Psoas muscle (tissue), 8 donors: ENCODE measurements around the gene ACTN4. TPM values are rescaled to one million over a fixed set of nuclear protein-coding genes. Genes with fewer than 3 reads are reported as not detected.

Source experiments
- ATAC-seq, 4 donors: fragments of 200-7000 bp; cut with Tn5 transposase; one replicate each; pipeline ENCODE4 v1.9.1; 2020; ENCODE audit warnings: moderate library complexity in 3 of 4, mild to moderate bottlenecking in 2 of 4
- DNase-seq, 2 donors: peaks; one replicate each; pipeline ENCODE4 v3.0.0-alpha.2; 2020
- H3K27ac ChIP-seq: fragments of 200-600 bp; one replicate; pipeline ENCODE4 v1.8.0; 2022
- H3K27me3 ChIP-seq, 3 donors: fragments of 200-600 bp in 1 of 3; one replicate each; pipeline versions ENCODE4 v1.6.1 to v1.8.0; 2013 to 2022; ENCODE audit warnings: low read length in 2 of 3, mild to moderate bottlenecking in 2 of 3, moderate library complexity in 1 of 3; ENCODE audit not compliant: insufficient read depth in 3 of 3
- H3K36me3 ChIP-seq, 2 donors: fragments of 200-600 bp in 1 of 2; one replicate each; pipeline versions ENCODE4 v1.6.1 to v1.8.0; 2013 to 2022; ENCODE audit warnings: low read depth in 1 of 2, mild to moderate bottlenecking in 1 of 2, moderate library complexity in 1 of 2; ENCODE audit not compliant: insufficient read depth in 1 of 2
- H3K4me1 ChIP-seq: fragments of 200-600 bp; one replicate; pipeline ENCODE4 v1.8.0; 2022
- H3K4me3 ChIP-seq: fragments of 200-600 bp; one replicate; pipeline ENCODE4 v1.8.0; 2022; ENCODE audit warnings: mild to moderate bottlenecking
- H3K9me3 ChIP-seq: fragments of 200-600 bp; one replicate; pipeline ENCODE4 v1.8.0; 2022
- WGBS, 3 donors: extraction: QIAGEN DNeasy Blood & Tissue Kit; methylation state at CpG; one replicate each; pipeline versions ENCODE4 v1.1.6 to v1.1.7; 2013; 5-methylcytosine and 5-hydroxymethylcytosine counted together
- intact Hi-C, 2 donors: fragments of 100-400 bp; cut with DNase I; formaldehyde crosslinking; loops; one replicate each; pipeline versions ENCODE4 v1.11.0 to v1.14.2; 2022
- polyA plus RNA-seq, 3 donors: library from polyadenylated mRNA; stranded (reverse); fragments of 200-250 nt; gene quantifications; one replicate each; pipeline ENCODE4 v1.2.3, GENCODE V29; 2013
- total RNA-seq, 4 donors: library from RNA; stranded (reverse); fragmentation: NEBNext Ultra II Directional in 2 of 4; extraction: Animal tissue kit (Norgen Biotek cat#: 25700) in 2 of 4; gene quantifications; one replicate each; pipeline versions ENCODE4 v1.2.1 to v1.2.4, GENCODE V29; 2021 to 2023
- TF ChIP-seq, protein P1 (sequence below): fragments of 200-600 bp; IDR thresholded peaks from one replicate; pipeline ENCODE4 v1.8.0; 2022; ENCODE audit warnings: antibody characterized with exemption
- donor health status: healthy with polysubstance abuse.
- donor health status: DM: no; HTN: no; CAD: no; lungs with moderate emphysema.
- donor health status: Bipolar disorder and iron deficiency.
- donor health status: healthy.
- donor health status: DM: yes; HTN: yes; CAD: no.
- donor health status: DM: no; HTN: no; CAD: no.
- donor health status: DM: no; HTN: no; CAD: no.
- donor health status: DM: yes; HTN: yes; CAD: no.

Gene ACTN4
- total and polyA plus RNA-seq, 7 donors = 38.3 to 127 (median 79.9) TPM

- 19 to 36% (median 24%) methylated on average over 9 of the region's 9 CpGs for WGBS, 3 donors
- peaks cover 0 to 14% of the 10 kb centered on the region in 2 donors for H3K36me3 ChIP-seq
- peak overlapping the region; percentile 18 for H3K4me3 ChIP-seq
- no peaks in the 10 kb centered on the region for H3K9me3 ChIP-seq
- TF ChIP-seq, protein P1, sequence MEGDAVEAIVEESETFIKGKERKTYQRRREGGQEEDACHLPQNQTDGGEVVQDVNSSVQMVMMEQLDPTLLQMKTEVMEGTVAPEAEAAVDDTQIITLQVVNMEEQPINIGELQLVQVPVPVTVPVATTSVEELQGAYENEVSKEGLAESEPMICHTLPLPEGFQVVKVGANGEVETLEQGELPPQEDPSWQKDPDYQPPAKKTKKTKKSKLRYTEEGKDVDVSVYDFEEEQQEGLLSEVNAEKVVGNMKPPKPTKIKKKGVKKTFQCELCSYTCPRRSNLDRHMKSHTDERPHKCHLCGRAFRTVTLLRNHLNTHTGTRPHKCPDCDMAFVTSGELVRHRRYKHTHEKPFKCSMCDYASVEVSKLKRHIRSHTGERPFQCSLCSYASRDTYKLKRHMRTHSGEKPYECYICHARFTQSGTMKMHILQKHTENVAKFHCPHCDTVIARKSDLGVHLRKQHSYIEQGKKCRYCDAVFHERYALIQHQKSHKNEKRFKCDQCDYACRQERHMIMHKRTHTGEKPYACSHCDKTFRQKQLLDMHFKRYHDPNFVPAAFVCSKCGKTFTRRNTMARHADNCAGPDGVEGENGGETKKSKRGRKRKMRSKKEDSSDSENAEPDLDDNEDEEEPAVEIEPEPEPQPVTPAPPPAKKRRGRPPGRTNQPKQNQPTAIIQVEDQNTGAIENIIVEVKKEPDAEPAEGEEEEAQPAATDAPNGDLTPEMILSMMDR = no peak
- intact Hi-C loops = loop anchor here in 1 of 2 donors (5.0 kb wide), 1 partner anchor 33 kb away; no protein-coding TSS in a partner anchor
- DNase-seq (no peak), ATAC-seq (peak in 1 of 4 donors; percentile 22)
- H3K27ac ChIP-seq = peak overlapping the region; percentile 98
- peaks cover 72% of the 10 kb centered on the region for H3K4me1 ChIP-seq
- H3K27me3 ChIP-seq = no peaks in the 10 kb centered on the region
Observed at GRCh38 chr19:38695317-38695683, 47.9 kb downstream of the ACTN4 start.

GRCh38 chr19:38695832-38696728, 48.6 kb downstream of the ACTN4 start:
- Histone ChIP-seq H3K9me3 (no peaks in the 10 kb centered on the region), H3K4me3 (no peak overlapping the region), H3K27ac (peak overlapping the region; percentile 98), H3K27me3 (no peaks in the 10 kb centered on the region), H3K36me3 (peaks cover 0 to 22% of the 10 kb centered on the region in 2 donors), H3K4me1 (peaks cover 72% of the 10 kb centered on the region)
- 85 to 88% (median 85%) methylated on average over 22 of the region's 22 CpGs for whole genome bisulfite sequencing, 3 donors
- TF ChIP-seq, protein P1 = no peak
- intact Hi-C loops = loop anchor here in 1 of 2 donors (5.0 kb wide), 1 partner anchor 34 kb away; no protein-coding TSS in a partner anchor
- ATAC-seq (peak in 3 of 4 donors; percentile 32 to 63 (median 40)), DNase-seq (no peak)

- peak overlapping the region; percentile 38 for H3K27ac ChIP-seq
- no peaks in the 10 kb centered on the region for H3K27me3 ChIP-seq
- TF ChIP-seq, protein P1 = no peak
- whole genome bisulfite sequencing, 3 donors = 85 to 91% (median 88%) methylated on average over 6 of the region's 6 CpGs
- peaks cover 0 to 28% of the 10 kb centered on the region in 2 donors for H3K36me3 ChIP-seq
- DNase-seq (no peak), ATAC-seq (no peak)
- no peak overlapping the region for H3K4me3 ChIP-seq
- peaks cover 70% of the 10 kb centered on the region for H3K4me1 ChIP-seq
- no peaks in the 10 kb centered on the region for H3K9me3 ChIP-seq
- intact Hi-C loops = loop anchor here in 1 of 2 donors (5.0 kb wide), 1 partner anchor 34 kb away; no protein-coding TSS in a partner anchor
Observed at GRCh38 chr19:38696729-38697055, 49.2 kb downstream of the ACTN4 start.

- H3K27ac ChIP-seq = peak overlapping the region; percentile 38
- no peak overlapping the region for H3K4me3 ChIP-seq
- no peaks in the 10 kb centered on the region for H3K27me3 ChIP-seq
- peaks cover 65% of the 10 kb centered on the region for H3K4me1 ChIP-seq
- intact Hi-C loops = loop anchor here in 1 of 2 donors (5.0 kb wide), 1 partner anchor 35 kb away; no protein-coding TSS in a partner anchor
- WGBS, 3 donors = 92 to 99% (median 93%) methylated on average over 6 of the region's 6 CpGs
- ATAC-seq = no peak
- TF ChIP-seq, protein P1 = no peak
- no peak for DNase-seq
- no peaks in the 10 kb centered on the region for H3K9me3 ChIP-seq
- peaks cover 0 to 33% of the 10 kb centered on the region in 2 donors for H3K36me3 ChIP-seq
Observed at GRCh38 chr19:38697197-38697596, 49.7 kb downstream of the ACTN4 start.
